HepG2 (cell line): Measurements from ENCODE around the gene SKP2. TPM values are rescaled to one million over a fixed set of nuclear protein-coding genes. Genes with fewer than 3 reads are reported as not detected.

Experiments used
- ADNP ChIP-seq: sonication (generic); formaldehyde crosslinking; IDR thresholded peaks from 2 replicates; pipeline ENCODE4 v1.4.0; 2020; ENCODE audit warnings: missing genetic modification reagents
- ATAD3A ChIP-seq: sonication (generic); formaldehyde crosslinking; IDR thresholded peaks from 2 replicates; pipeline ENCODE4 v1.4.0; 2020; ENCODE audit warnings: missing genetic modification reagents
- ATF4 ChIP-seq, 2 experiments: fragments of 450-650 bp in 1 of 2; sonication (generic) in 1 of 2; formaldehyde crosslinking; IDR thresholded peaks; 2 replicates each; pipeline versions ENCODE4 v1.5.0 to v1.8.0; 2020 to 2022; ENCODE audit warnings: mild to moderate bottlenecking in 1 of 2, missing genetic modification reagents in 1 of 2
- ELF3 ChIP-seq: IDR thresholded peaks from 2 replicates; pipeline ENCODE4 v1.6.1; 2016; ENCODE audit warnings: missing genetic modification reagents, missing compliant biosample characterization
- EP300 ChIP-seq, 3 experiments: sonication (generic) in 1 of 3; formaldehyde crosslinking in 1 of 3; IDR thresholded peaks; 2 replicates each; pipeline versions ENCODE4 v1.5.1 to v1.6.1; 2011 to 2020; ENCODE audit warnings: low read depth in 2 of 3, low read length in 2 of 3, borderline replicate concordance in 1 of 3, improper control_type of control experiment in 1 of 3, mild to moderate bottlenecking in 1 of 3, missing genetic modification reagents in 1 of 3, moderate library complexity in 1 of 3
- GMEB2 ChIP-seq: IDR thresholded peaks from 2 replicates; pipeline ENCODE4 v1.6.1; 2016; ENCODE audit warnings: missing biosample characterization, missing genetic modification reagents, low read depth
- IKZF4 ChIP-seq: sonication (generic); formaldehyde crosslinking; IDR thresholded peaks from 2 replicates; pipeline ENCODE4 v1.5.1; 2020; ENCODE audit warnings: borderline replicate concordance, mild to moderate bottlenecking, low read depth, missing genetic modification reagents; ENCODE audit errors: not compliant biosample characterization
- PAXIP1 ChIP-seq: sonication (generic); formaldehyde crosslinking; conservative IDR thresholded peaks from 2 replicates; pipeline ENCODE4 v1.4.0; 2020; ENCODE audit warnings: mild to moderate bottlenecking, missing genetic modification reagents, moderate library complexity
- PPARG ChIP-seq: conservative IDR thresholded peaks from 2 replicates; pipeline ENCODE4 v1.6.1; 2016; ENCODE audit warnings: missing biosample characterization, missing genetic modification reagents
- RFX3 ChIP-seq: IDR thresholded peaks from 2 replicates; pipeline ENCODE4 v1.6.1; 2016; ENCODE audit warnings: missing biosample characterization, missing genetic modification reagents
- SATB2 ChIP-seq: sonication (generic); formaldehyde crosslinking; IDR thresholded peaks from 2 replicates; pipeline ENCODE4 v1.5.0; 2020; ENCODE audit warnings: missing genetic modification reagents
- SRY ChIP-seq: sonication (generic); formaldehyde crosslinking; IDR thresholded peaks from 2 replicates; pipeline ENCODE4 v1.8.0; 2022; ENCODE audit warnings: mild to moderate bottlenecking, missing genetic modification reagents
- ZC3H4 ChIP-seq: sonication (generic); formaldehyde crosslinking; IDR thresholded peaks from 2 replicates; pipeline ENCODE4 v1.4.0; 2020; ENCODE audit warnings: missing genetic modification reagents, borderline replicate concordance
- ZNF253 ChIP-seq: sonication (generic); formaldehyde crosslinking; IDR thresholded peaks from 2 replicates; pipeline ENCODE4 v1.8.0; 2022; ENCODE audit warnings: mild to moderate bottlenecking, missing genetic modification reagents, borderline replicate concordance
- ZNF543 ChIP-seq: sonication (generic); formaldehyde crosslinking; IDR thresholded peaks from 2 replicates; pipeline ENCODE4 v1.4.0; 2020; ENCODE audit warnings: mild to moderate bottlenecking, missing genetic modification reagents
- ZNF644 ChIP-seq: IDR thresholded peaks from 2 replicates; pipeline ENCODE4 v1.6.1; 2016; ENCODE audit warnings: low read depth
- ZNF747 ChIP-seq: sonication (generic); formaldehyde crosslinking; IDR thresholded peaks from 2 replicates; pipeline ENCODE4 v1.8.1; 2023; ENCODE audit warnings: missing genetic modification reagents, mild to moderate bottlenecking, borderline replicate concordance
- ZNF781 ChIP-seq: sonication (generic); formaldehyde crosslinking; IDR thresholded peaks from 2 replicates; pipeline ENCODE4 v1.5.1; 2020; ENCODE audit warnings: borderline replicate concordance, mild to moderate bottlenecking, missing genetic modification reagents; ENCODE audit errors: not compliant biosample characterization
- ZNF879 ChIP-seq: sonication (generic); formaldehyde crosslinking; IDR thresholded peaks from 2 replicates; pipeline ENCODE4 v1.8.1; 2023; ENCODE audit warnings: missing genetic modification reagents
- polyA plus RNA-seq, 8 experiments: library from polyadenylated mRNA; depleted of rRNA in 3 of 8; stranded (reverse) in 7 of 8; unstranded in 1 of 8; fragments of >200 nt; fragmentation: Illumina TruSeq in 4 of 8; extraction: Trizol in 4 of 8; gene quantifications; 2 replicates each; pipeline versions ENCODE4 v1.2.1 to v1.2.3, GENCODE V29; 2011 to 2016; ENCODE audit warnings: low read depth in 4 of 8, missing spikeins in 1 of 8, mixed read lengths in 1 of 8; ENCODE audit not compliant: insufficient read depth in 1 of 8
- total RNA-seq, 5 experiments: library from RNA; depleted of rRNA; stranded (reverse); fragments of >200 nt; fragmentation: Illumina TruSeq; extraction: Trizol; gene quantifications; 2 replicates each; pipeline ENCODE4 v1.2.3, GENCODE V29; 2016; ENCODE audit warnings: low read depth in 1 of 5

Gene SKP2
- total and polyA plus RNA-seq, 2 of the 13 experiments (the other 11 are each of a cell fraction or from before 2014, with no cell fraction given) = 29.6 to 84.1 TPM

- TF ChIP-seq PAXIP1 (CRISPR knock-in tag) = peak; percentile 54
- peak; percentile 70 for TF ChIP-seq GMEB2
- TF ChIP-seq ZNF747 (CRISPR knock-in tag) = 0 out of 2 replicates have a peak, but pooled peaks have one; percentile 52
- TF ChIP-seq ZNF879 (CRISPR knock-in tag) = 0 out of 2 replicates have a peak, but pooled peaks have one; percentile 22
- peak; percentile 55; the same call in 1 of the 2 replicates for TF ChIP-seq SRY (CRISPR knock-in tag)
- TF ChIP-seq ATAD3A = no peak
- peak; percentile 7 to 52; a peak in 1 of 4 replicates for TF ChIP-seq EP300 (IDR thresholded peaks at IDR 0.05; ENCODE audit: low read depth in 2 of 2, low read length in 2 of 2)
- TF ChIP-seq EP300 (CRISPR knock-in tag; IDR thresholded peaks at IDR 0.05; ENCODE audit: borderline replicate concordance) = no peak
- TF ChIP-seq ELF3 (CRISPR knock-in tag) = peak; percentile 94
- peak in 1 of 2 experiments; percentile 53; a peak in 1 of 4 replicates for TF ChIP-seq ATF4 (CRISPR knock-in tag; IDR thresholded peaks at IDR 0.05)
- no peak for TF ChIP-seq IKZF4
- no peak for TF ChIP-seq RFX3 (CRISPR knock-in tag)
- no peak for TF ChIP-seq ADNP (CRISPR knock-in tag)
- peak; percentile 67 for TF ChIP-seq ZNF543 (CRISPR knock-in tag)
- no peak; the same call in 1 of the 2 replicates for TF ChIP-seq SATB2 (CRISPR knock-in tag)
- peak; percentile 44; the same call in 1 of the 2 replicates for TF ChIP-seq PPARG (CRISPR knock-in tag)
- TF ChIP-seq ZNF253 = 0 out of 2 replicates have a peak, but pooled peaks have one; percentile 37
- peak; percentile 24 for TF ChIP-seq ZNF781 (CRISPR knock-in tag)
- TF ChIP-seq ZC3H4 (CRISPR knock-in tag) = no peak
- peak; percentile 14; the same call in 1 of the 2 replicates for TF ChIP-seq ZNF644 (CRISPR knock-in tag)
These were observed at the start of gene SKP2, which contains the start of gene LMBRD2 (continued) for GRCh38 chr5:36151434-36152323.
